CD4-positive, alpha-beta T cell treated with Interleukin-17A for 1 hour (primary cell): Measurements from ENCODE around the gene ANXA4.

Experiments used
- DNase-seq: peaks from one replicate; pipeline ENCODE4 v3.0.0-alpha.2; 2020

ANXA4 gene

DNA sequence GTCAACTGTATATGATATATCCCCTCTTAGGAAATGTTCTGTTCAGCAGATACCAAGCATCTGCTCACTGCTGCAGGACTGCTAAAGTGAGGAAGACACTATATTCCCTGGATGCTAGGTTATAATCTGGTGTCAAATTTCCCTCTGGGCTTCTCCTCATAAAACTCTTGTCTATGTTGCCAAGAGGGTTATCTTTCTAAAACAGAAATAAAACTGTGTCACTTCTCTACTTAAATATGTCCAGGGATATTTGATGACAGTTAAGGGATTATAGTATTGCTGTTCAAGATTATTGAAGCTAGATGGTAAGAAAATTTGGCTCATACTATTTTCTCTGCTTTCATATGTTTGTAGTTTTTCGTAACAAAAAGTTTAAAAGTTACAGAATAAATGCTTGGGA, 121.4 kb downstream of the ANXA4 start:
- no peak for DNase-seq
